HuH-7.5 (cell line): ENCODE data around the gene PDGFB.

Experiments
- DNase-seq: peaks from one replicate; pipeline ENCODE4 v3.0.0; 2011; ENCODE audit warnings: low spot score

The PDGFB gene

DNA sequence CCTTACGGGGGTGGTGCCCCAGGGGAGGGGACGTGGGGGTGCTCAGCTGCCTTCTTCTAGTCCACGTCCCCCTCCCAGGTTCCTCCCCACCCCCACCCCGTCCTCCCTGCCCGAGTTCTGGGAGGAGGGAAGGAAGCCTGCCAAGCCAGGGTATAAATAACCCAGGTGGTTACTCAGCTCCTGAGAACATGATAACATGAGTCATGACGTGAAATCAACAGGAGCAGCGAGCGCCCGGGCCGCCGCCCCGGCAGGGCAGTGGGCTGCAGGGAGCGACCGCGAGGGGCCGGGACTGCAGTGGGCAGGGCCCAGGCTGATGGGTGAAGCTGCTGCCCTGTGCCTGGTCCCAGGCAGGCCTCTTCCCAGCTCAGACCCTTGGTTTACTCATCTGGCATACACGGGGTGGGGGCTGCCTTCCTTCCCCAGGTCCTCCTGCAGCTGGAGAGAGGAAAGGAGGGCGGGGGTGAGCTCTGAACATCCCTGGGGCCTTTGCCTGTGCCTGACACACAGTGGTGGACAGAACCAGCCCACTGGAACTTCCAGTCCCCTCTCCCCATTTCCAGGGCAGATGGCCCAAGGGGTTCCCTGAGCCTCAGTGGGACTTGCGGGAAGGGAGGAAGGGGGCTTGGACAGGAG is 8.8 kb upstream of the PDGFB start:
- DNase-seq = no peak

DNA sequence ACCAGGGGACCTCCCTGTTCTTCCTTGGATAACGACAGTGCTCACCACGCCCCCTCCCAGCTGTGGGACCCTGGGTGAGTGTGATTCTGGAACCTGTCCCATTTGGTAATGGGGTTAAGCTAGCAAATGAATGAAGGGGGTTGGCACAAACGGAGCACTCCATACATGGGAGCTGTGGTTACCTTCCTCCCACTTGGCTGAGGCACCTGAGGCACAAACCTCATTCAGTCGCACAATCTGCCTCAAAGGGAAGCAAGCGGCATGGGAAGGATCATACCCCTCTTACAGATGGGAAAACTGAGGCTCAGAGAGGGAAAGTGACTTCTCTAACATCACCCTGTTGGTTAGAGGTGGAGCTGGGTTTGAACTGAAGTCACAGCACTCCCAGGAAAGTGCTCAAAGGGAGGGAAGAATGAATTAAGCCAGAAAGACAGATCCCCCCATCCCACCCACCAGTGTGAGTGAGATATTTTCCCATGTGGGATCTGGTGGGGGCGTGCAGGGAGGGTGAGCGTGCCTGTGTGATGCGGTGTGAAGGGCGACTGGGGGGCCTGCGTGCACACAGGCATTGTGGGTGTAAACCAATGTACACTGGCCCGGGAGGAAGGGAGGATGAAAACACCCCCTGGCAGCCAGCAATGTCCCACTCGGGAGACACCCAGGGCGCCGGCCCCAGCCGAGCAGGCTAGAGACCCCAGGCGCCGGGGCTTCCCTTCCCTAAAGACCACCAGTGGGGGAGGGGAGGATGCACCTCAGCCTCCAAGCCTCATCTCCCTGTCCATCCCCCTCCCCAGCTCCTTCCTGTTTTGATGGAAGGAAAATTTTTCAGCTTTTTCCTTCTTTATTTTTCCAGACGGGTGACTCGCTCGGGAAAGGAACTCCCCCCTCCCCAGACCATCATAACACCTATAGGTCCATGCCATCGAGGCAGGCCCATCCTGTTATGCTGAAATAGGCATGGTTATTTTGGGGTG is 8.0 kb upstream of the PDGFB start:
- DNase-seq = no peak

DNA sequence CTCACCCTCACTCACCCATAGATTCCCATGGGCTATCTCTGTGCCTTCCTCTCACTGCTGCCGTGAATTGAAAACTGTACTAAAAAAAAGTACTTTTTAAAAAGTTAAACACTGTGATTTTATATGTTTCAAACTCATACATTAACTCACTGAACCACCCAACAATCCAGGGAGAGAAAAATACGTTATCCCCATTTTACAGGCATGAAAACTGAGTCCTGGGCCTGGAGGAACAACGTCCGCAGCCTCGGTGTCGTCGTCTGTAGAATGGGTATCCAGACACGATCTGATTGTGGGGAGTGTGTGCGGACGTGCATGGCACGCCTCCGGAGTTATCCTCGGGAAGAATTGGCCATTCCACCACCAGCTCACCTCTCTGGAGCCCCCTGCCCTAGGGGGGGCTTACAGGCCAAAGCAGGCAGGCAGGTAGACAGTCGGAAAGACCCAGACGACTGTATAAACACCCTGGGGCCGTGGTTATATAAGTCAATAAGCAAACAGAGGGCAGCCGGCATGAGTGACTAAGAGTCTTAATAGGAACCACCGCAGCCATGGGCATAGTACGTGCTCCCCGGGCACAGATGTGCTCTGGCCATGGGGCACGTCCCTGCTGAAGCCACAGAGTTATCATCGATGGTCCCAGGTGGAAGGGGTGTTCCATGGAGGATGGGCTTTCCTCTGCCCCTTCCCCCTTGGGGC is 7.1 kb upstream of the PDGFB start:
- DNase-seq = no peak

DNA sequence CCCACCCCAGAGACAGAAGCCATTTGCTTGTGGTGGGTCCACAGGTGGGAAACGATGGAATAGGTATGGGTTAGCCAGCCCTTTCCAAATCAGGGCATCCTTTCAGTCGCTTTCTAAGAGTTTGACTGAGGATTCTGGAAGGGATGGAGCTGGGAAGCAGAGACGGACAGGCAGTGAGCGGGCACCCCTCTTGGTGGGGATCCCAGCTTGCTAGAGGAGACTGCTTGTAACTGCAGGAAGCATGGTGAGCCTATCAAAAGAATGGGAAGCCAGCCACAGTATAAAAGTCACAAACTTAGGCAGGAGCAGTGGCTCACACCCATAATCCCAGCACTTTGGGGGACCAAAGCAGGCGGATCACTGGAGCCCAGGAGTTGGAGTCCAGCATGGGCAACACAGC is 6.1 kb upstream of the PDGFB start:
- DNase-seq = no peak

DNA sequence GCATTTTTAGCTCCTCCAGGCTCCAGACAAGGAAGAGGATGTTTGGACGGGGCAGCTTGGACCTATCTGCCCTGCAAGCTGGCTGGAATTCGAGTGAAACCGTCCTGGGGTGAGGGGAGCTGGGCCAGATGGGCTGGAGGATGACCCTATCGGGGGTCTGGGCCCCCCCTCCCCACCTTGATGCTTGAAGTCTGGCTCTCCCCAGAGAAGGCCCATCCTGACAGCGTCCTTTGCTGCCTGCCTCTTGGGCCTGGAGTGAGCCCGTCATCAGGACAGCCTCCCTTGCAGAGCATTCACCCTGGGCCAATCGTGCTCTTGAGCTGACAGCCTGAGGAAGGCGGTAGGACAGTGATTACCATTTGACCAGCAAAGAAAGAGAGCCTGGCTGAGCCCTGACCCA is 5.3 kb upstream of the PDGFB start:
- DNase-seq = no peak

DNA sequence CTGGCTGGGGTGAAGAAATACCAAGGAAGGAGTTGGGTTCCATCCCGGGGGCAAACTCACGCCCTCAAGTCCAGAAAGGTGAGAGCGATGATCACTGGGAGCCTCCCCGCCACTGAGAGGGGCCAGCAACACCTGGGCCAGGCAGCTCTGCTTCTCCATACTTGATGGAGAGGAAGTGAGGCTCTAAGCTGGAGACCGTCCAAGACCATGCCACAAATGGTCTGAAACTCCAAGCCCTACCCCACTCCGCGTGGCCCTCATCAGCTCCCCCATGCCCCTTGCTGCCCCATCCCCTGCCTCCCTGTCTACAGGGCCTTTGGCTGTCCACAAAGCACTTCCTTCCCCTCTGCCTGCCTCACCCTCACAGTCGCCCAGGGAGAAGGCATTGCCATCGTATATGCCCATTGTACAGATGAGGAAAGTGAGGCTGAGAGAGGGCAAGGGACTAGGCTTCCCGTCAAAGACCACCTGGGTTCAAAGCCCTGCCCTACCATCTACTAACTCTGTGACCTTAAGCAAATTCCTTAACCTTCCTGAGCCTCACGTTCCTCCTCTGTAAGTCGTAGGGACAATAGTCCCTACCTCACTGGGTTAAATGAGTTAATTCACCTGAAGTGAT is 4.4 kb upstream of the PDGFB start:
- DNase-seq = no peak

DNA sequence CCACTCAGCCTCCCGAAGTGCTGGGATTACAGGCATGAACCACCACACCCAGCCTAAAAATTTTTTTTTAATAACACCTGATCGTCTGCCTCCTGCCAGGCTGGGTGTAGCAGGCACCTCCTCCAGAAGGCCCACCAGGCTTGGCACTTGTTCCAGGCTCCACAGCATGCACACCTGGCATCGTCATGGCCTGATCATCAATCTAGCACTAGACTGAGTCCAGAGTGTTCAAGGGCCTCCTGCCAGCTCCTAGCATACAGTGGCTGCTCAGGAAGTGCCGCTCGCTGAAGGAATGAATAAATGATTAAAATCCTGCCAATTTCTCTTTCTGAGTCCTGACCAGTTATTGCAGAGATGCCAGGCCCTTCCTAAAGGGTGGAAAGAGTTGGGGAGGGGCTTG is 3.5 kb upstream of the PDGFB start:
- no peak for DNase-seq

DNA sequence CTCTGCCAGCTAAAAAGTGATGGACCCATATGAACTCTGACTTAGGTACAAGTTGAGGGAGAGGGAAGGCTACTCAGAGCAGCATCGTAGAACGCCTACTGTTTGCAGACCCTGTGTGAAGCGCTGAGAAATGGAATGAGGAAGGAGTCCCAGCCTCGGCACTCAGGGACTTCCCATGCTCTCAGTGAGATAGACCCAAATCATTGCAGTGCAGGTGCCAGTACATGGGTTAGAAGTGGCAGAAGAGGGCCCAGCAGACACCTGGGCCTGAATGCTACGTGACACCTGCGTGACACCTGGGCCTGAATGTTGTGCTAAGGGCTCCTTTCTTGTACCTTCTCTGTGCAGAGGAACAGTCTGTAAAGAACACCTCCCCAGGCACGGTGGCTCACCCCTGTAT is 2.6 kb upstream of the PDGFB start:
- DNase-seq = no peak

DNA sequence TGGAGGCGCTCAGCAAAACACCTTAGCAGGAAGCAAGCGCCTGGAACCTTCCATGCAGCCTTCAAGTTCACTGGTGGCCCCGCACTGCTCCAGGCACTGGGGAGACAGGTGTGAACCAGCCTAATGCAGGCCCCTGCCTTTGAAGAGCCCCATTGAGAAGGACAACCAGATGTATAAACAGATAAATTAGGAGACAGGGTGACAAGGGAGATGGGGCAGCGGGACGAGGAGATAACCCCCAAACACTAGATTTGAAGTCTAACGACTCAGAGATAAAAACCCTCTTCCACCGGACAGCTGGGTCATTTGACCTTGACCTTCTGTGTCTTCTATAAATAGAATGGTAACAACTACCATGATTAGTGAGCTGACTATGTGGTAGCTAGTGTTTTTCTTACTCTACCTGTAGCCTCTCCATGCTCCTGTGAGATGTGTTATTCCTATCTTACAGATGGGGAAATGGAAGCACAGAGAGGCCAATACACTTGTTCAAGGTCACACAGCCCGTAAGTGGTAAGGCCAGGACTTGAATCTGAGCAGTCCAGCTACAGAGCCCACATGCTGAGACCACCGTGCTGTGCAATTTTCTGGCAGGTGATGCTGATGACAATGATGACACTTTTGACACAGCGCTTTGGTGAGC is 2.0 kb upstream of the PDGFB start:
- DNase-seq = no peak

DNA sequence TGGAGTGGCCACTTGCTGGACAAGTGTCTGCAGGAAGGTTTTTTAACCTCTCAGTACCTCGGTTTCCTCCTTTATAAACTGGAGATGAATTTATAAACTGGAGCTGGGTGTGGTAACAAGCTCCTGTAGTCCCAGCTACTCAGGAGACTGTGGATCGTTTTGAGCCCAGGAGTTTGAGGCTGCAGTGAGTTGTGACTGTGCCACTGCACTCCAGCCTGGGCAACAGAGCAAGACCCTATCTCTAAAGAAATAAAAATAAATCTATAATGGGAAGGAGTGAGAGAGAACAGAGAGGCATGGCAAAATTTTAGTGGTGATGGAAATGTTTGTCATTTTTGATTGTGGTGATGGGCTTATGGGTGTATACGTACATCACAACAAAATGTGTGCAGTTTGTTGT is 1.4 kb upstream of the PDGFB start:
- DNase-seq = no peak

DNA sequence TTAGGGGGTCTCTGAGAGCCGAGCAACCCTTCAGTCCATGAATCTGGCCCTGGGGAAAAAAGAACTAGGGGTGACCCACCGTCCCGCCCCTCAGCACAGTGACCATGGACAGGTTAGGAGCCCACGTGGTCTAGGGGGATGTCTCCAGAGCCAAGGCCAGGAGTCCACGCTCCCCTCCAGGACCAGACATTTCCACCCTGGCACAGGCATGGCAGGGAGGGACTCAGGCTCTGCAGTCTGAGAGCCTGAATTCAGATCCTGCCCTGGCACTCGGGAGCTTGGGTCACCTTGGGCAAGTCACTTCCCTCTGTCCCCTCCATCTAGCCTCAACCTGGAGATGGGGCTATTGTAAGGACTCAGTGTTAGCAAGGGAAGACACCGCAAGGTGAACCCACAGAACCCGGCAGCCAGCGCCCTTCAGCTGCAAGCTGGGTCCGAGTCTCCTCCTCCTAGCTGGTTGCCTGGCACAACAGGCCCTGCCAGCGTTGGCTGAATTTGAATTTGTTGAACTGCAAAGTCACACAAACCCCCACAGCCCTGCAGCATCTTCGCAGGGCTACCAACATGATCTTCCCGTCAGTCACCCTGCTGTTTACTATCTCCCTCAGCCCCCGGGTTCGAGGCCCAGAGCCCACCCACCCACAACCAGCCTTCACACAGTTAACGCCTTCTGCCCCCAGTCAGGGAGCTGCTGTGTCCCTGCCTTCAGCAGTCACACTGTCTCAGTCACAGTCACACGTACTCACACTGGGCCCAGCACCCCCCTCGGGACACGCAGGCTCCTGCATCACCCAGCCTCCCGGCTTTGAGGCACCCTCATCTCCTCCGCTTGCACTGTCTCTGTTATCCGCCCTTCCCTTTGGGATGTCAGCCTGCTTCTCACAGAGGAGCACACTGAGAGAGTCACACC is 603 bp upstream of the PDGFB start:
- no peak for DNase-seq

DNA sequence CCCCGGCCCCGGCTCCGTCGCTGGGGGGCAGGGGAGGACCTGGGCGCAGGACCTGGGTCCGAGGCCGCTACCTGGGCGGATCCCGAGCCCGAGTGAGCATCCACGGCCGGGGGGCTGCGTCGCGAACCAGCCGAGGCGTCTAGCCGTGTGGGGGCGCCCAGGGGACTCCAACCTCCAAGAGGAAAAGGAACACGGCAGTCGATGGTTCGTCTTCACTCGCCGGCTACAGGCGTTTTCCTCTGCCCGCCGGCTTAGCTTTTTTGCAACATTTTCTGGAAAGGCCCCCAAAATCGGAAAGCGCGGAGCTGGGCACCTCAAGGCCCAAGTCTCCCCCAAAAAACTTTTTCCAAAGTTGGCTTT is 666 bp downstream of the PDGFB start:
- DNase-seq = peak; percentile 61

DNA sequence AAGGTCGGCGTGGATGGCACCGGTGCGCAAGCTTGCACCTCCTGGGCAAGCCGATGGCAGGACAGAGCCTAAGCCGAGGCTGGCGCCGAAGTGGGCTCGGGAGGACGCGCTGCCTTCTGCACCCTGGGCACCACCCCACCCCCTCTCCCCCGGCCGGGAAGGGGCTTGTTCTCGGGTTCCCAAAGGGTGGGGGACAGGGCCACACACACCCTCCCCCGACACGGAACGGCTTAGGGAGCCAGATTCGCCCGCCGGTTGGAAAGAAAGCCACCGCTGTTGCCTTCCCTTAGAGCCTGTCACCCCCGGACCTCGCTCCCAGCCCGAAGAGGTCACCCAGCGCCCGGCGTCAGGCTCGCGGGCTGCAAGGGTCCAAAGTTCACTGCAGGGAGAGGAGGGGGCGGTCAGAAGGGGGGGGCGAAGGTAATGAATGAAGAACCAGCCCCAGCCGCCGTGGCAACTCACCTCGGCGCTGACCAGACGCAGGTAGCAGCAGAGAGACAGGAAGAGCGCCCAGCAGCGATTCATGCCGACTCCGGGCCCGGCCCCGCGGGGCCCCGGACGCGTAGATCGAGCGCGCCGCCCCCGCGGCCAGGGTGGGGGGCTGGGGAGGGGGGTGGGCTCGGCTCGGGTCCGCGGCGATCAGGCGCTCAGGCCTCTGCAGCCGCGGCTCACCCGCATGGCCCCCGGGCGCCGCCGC is 1.2 kb downstream of the PDGFB start:
- DNase-seq = peak; percentile 84

DNA sequence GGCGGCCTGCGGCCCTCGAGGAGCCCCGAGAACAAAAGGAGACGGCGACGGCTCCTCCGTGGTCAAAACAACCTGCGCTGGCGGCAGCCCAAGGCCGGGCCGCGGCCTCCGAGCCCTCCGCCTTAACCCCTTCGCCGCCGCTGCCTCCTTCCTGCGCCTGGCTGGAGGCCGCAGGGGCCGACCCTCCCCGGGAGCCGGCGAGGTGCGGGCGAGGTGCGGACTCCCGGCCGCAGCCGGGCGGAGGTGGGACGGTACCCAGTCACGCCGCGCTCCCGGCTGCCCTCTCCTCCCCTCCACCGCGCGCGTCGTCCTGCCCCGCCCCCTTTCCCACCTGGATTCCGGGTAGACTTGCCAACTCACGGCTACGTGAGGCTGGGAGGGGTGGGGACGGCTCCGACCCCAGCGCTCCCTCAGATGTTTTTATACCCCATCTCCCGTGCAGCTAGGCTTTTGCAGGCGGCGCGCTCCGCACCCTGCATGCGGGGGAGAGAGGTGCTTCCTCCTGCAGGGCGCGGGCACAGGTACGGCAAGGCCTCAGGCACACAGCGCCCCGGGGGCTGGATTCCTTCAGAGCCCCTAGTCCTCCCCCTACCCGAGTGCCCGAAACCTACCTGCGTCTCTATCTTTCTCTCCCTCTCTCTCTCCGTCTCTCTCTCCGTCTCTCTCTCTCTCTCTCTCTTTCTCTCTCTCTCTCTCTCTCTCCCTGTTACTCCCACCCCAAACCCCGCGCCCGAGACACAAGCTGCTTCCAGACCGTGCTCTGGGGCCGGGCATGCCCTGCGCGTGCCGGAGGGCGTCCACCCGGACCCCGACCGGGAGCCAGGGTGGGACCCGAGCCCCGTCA is 2.0 kb downstream of the PDGFB start:
- DNase-seq = peak; percentile 59

DNA sequence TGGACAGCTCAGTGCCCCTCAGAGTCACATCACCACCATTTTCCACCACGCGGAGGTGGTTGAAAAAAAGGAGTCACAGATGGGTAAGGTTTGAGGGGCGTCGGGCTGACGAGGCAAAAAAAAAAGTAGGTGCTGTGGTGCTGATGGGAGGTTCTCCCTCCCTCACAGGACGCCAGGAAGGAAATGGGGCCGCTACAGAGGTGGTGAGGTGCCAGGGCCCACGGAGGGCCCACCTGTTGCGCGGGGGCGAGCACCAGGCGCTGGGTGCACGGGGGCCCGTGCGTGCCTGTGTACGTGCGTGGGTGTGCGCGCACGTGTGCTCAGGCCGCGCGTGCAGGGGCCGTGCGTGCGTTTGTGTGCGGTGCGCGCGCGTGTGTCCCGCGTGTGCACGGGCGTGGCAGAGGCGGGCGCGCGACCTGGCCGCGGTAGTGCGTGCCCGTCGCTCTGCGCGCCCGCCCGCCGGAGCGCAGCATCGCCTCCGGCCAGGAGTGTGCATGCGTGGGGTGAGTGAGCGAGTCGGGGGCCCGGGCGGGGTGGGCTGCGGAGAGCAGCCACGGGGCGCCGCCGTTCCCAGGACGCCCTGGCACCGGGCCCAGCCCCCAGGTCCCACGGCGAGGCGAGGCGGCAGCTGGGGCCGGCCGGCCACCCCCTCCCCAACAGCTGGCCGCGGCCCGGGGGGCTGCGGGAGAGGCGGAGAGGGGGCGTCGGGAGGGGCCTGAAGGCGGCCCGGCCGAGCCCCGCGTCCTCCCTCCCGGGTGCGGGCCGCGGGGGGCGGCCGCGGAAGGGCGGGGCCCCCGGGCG is 2.8 kb downstream of the PDGFB start:
- DNase-seq = no peak

DNA sequence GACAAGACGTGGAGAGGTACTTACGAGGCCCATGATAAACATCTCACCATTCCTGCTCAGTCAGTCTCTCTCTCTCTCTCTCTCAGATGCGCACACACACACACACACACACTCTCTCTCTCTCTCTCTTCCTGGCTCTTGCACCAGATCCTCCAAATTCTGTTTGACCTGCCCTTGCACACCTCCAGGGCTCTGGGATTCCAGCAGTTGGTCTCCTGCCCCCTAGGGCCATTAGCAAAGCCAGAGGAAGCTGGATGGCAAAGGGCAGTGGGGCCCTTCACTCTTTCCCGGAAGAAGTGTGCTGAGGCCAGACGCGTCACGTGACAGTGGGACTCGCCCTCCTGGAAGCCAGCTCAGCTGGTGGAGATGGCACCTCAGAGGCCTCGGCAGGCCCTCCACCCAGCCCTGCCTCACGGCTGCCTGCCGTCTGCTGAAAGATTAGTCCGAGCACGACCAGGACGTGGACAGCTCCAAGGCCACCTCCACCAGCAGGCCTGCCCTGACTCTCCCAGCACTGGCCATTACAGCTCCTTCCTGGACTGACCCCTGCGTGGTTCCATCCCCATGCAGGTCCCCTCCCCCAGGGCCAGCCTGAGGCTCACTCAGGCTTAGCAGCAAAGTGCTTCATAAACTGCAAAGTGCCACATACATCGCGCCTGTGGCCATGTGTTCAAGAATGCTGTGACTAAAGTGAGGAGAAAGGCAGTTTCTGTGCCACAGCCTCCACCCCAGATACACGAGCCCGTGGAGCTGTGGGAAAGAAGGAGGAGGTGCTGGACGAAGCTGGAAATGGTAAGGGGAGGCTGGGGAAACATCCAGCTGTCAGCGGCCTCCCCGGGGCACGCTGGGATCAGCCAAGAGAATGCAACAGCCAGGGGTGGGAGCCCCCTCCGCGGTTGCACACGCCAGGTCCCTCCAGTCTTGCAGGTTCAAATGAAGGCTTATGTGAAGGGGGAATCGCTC is 3.7 kb downstream of the PDGFB start:
- DNase-seq = peak; percentile 72
